ENCODE results near the gene CCDC86. TPM values are rescaled to one million over a fixed set of nuclear protein-coding genes. Genes with fewer than 3 reads are reported as not detected.

The CCDC86 gene
- total and polyA plus RNA-seq, 9 of the 15 experiments (the other 6 are each of a cell fraction or from before 2014, with no cell fraction given), result 4.6 to 102 (median 25.2) TPM

- TF ChIP-seq FOXA3 (CRISPR knock-in tag; conservative IDR thresholded peaks at IDR 0.05 in 1 of 2, IDR thresholded peaks at IDR 0.05 in 1 of 2) (0 out of 4 replicates have a peak, but pooled peaks of 1 of the 2 experiments have one; percentile 37), CC2D1A (IDR thresholded peaks at IDR 0.05) (no peak), POLR2H (tag; IDR thresholded peaks at IDR 0.05; ENCODE audit: low read depth) (no peak), CREM (IDR thresholded peaks at IDR 0.05; ENCODE audit: low read depth) (peak; percentile 100), ZNF224 (CRISPR knock-in tag; IDR thresholded peaks at IDR 0.05) (no peak), XRCC4 (IDR thresholded peaks at IDR 0.05; ENCODE audit: extremely low read depth, insufficient read depth, insufficient read length) (no peak), ZNF239 (CRISPR knock-in tag; IDR thresholded peaks at IDR 0.05) (no peak; the same call in 1 of the 2 replicates), SIRT6 (IDR thresholded peaks at IDR 0.05; ENCODE audit: low read depth, low read length) (no peak), POLR2A (conservative IDR thresholded peaks at IDR 0.05) (peak; percentile 72), TFAM (CRISPR knock-in tag; conservative IDR thresholded peaks at IDR 0.05) (no peak), HBP1 (CRISPR knock-in tag; IDR thresholded peaks at IDR 0.05) (0 out of 2 replicates have a peak, but pooled peaks have one; percentile 71), SMARCA4 (IDR thresholded peaks at IDR 0.05) (no peak), FOXO4 (CRISPR knock-in tag; IDR thresholded peaks at IDR 0.05) (no peak), ZNF77 (CRISPR knock-in tag; IDR thresholded peaks at IDR 0.05) (no peak), SRSF1 (IDR thresholded peaks at IDR 0.05; ENCODE audit: low read depth, low read length) (no peak), DPF2 (IDR thresholded peaks at IDR 0.05) (no peak), BRF2 (IDR thresholded peaks at IDR 0.05; ENCODE audit: borderline replicate concordance, insufficient read depth, insufficient read length) (no peak), MEIS2 (IDR thresholded peaks at IDR 0.05; ENCODE audit: partially characterized antibody) (peak; percentile 99), HCFC1 (IDR thresholded peaks at IDR 0.05; ENCODE audit: low read depth, low read length) (peak; percentile 96), GATAD2B (IDR thresholded peaks at IDR 0.05; ENCODE audit: borderline replicate concordance) (no peak)
- TF ChIP-seq, protein P1, sequence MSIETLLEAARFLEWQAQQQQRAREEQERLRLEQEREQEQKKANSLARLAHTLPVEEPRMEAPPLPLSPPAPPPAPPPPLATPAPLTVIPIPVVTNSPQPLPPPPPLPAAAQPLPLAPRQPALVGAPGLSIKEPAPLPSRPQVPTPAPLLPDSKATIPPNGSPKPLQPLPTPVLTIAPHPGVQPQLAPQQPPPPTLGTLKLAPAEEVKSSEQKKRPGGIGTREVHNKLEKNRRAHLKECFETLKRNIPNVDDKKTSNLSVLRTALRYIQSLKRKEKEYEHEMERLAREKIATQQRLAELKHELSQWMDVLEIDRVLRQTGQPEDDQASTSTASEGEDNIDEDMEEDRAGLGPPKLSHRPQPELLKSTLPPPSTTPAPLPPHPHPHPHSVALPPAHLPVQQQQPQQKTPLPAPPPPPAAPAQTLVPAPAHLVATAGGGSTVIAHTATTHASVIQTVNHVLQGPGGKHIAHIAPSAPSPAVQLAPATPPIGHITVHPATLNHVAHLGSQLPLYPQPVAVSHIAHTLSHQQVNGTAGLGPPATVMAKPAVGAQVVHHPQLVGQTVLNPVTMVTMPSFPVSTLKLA (conservative IDR thresholded peaks at IDR 0.05), result peak; percentile 100
- TF ChIP-seq, protein P2, sequence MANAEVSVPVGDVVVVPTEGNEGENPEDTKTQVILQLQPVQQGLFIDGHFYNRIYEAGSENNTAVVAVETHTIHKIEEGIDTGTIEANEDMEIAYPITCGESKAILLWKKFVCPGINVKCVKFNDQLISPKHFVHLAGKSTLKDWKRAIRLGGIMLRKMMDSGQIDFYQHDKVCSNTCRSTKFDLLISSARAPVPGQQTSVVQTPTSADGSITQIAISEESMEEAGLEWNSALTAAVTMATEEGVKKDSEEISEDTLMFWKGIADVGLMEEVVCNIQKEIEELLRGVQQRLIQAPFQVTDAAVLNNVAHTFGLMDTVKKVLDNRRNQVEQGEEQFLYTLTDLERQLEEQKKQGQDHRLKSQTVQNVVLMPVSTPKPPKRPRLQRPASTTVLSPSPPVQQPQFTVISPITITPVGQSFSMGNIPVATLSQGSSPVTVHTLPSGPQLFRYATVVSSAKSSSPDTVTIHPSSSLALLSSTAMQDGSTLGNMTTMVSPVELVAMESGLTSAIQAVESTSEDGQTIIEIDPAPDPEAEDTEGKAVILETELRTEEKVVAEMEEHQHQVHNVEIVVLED (CRISPR knock-in tag; IDR thresholded peaks at IDR 0.05), result peak; percentile 83
Observed at GRCh38 chr11:60841797-60842667, at the start of gene CCDC86 (continued).
